Measurements from ENCODE around the gene MKNK1.

The MKNK1 gene

DNA sequence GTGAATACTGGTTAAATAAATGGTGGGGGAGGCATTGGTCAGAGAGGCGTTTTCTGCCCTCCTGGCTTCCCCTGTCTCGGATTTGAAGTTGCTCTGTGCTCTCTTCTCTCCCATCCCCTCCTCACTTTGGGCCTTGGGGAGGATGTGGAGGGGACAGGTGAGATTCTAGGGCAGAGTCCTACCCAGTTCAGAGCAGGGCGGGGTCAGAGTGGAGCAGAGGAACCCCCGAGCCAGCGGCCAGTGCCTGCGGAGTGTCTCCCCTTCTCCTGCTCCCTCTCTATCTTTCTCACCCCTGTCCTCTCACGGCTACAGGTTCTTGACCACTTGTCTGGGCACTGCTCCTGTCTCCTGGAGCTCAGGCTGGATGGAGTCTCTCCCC is 60.7 kb downstream of the MKNK1 start:
- Histone ChIP-seq H3K27ac (no peak overlapping the region), H3K4me3 (no peak overlapping the region)
- TF ChIP-seq, protein P1, sequence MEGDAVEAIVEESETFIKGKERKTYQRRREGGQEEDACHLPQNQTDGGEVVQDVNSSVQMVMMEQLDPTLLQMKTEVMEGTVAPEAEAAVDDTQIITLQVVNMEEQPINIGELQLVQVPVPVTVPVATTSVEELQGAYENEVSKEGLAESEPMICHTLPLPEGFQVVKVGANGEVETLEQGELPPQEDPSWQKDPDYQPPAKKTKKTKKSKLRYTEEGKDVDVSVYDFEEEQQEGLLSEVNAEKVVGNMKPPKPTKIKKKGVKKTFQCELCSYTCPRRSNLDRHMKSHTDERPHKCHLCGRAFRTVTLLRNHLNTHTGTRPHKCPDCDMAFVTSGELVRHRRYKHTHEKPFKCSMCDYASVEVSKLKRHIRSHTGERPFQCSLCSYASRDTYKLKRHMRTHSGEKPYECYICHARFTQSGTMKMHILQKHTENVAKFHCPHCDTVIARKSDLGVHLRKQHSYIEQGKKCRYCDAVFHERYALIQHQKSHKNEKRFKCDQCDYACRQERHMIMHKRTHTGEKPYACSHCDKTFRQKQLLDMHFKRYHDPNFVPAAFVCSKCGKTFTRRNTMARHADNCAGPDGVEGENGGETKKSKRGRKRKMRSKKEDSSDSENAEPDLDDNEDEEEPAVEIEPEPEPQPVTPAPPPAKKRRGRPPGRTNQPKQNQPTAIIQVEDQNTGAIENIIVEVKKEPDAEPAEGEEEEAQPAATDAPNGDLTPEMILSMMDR (IDR thresholded peaks at IDR 0.05), result no peak
- DNase-seq (ENCODE audit: low spot score), result no peak

DNA sequence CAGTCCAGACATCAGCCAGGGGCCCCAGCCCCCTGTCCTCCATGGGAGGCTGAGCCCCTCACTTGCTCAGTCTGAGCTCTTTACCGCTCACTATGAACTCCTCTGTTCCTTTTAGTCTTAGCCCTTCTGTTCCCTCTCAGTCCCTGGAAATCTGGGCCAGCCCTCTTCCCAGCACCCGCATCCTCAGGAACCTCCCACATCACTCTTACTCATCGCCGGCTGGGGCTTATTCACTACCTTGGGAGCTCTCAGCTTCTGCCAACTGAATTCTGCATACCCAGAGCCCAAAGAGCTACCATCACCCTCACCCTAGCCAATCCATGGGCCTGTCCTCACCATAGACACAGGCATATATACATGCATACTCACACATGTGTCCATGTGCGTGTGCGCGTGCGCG is 64.1 kb downstream of the MKNK1 start:
- TF ChIP-seq, protein P1 (IDR thresholded peaks at IDR 0.05), result no peak
- no peak for DNase-seq (ENCODE audit: low spot score)
- Histone ChIP-seq H3K4me3 (no peak overlapping the region), H3K27ac (no peak overlapping the region)

DNA sequence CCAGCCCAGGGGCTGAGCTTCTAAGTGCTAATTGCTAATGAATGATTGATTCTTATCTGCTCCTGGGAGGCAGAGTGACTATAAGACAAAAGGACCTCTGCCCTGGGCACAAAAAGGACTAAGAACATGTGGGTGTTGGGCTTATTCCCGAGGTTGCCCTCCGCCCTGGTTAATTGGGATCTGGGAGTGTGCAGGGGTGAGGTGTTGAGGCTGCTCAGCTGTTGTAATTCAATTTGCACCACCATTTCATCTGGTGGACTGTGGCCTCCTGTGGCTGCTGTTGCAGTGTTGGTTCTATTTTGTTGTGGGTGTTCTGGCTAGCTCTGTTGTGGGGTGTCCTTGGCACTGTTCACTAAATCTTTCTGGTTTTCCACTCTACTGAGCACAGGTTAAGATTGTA is 65.9 kb downstream of the MKNK1 start:
- Histone ChIP-seq H3K4me3 (no peak overlapping the region), H3K27ac (no peak overlapping the region)
- TF ChIP-seq, protein P1 (IDR thresholded peaks at IDR 0.05), result no peak
- no peak for DNase-seq (ENCODE audit: low spot score)

DNA sequence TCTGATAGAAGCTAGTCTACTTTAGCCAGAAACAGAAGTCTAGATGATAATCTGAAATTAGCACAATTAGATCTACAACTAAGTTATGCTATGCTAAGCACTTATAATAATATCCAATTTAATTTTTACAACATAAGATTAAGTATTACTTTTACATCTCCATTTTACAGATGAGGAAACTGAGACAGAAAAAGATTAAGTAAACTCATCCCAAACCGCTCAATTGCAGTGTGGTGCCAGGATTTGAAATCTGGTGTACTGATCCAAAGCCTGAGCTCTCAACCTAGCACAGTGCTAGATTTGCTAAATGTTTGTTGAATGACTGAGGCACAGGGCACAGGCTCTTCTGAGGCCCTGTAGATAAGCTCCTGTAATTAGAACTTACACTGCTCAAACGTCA is 66.4 kb downstream of the MKNK1 start:
- Histone ChIP-seq H3K27ac (no peak overlapping the region), H3K4me3 (no peak overlapping the region)
- no peak for DNase-seq (ENCODE audit: low spot score)
- TF ChIP-seq, protein P1 (IDR thresholded peaks at IDR 0.05), result no peak

DNA sequence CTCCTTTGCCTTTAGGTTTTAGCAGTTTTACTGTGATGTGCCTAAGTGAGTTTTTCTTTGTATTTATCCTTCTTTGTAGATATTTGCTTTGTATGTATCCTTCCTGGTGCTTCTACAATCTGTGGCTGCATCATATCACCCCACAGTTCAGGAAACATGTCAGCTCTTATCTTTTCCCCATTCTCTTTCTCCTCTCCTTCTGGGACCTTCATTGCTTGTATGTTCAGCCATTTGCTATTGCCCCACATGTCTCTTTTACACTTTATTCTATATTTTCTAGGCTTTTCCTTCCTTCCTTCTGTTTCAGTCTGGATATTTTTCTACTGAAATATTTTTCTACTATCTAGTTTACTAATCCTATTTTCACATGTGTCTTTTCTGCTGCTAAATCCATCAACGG is 67.5 kb downstream of the MKNK1 start:
- no peak overlapping the region for H3K27ac ChIP-seq
- TF ChIP-seq, protein P1 (IDR thresholded peaks at IDR 0.05), result no peak

DNA sequence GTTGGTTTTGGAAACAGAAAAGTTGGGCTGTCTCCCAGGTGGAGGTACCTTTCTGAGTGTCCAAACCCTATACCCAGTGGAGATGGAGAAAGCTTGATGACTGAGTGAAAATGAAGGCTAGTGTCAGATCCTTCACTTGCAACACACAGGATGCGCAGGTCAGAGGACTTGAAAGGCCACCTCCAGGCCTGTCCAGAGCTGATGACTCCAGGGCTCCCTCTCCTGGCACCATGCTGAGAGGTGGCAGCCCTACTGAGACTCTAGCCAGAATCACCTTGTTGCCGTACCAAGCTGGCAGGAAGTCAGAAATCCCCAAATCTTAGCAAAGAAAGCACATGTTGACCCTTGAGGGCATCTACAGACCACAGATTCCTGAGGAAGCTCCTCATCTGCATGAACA is 69.0 kb downstream of the MKNK1 start:
- no peak for DNase-seq (ENCODE audit: low spot score)
- no peak overlapping the region for H3K4me3 ChIP-seq
- TF ChIP-seq, protein P1 (IDR thresholded peaks at IDR 0.05), result no peak
- no peak overlapping the region for H3K27ac ChIP-seq

More for the DNA sequence above, 67.5 kb downstream of the MKNK1 start:
- no peak for DNase-seq (ENCODE audit: low spot score)
- no peak overlapping the region for H3K4me3 ChIP-seq

DNA sequence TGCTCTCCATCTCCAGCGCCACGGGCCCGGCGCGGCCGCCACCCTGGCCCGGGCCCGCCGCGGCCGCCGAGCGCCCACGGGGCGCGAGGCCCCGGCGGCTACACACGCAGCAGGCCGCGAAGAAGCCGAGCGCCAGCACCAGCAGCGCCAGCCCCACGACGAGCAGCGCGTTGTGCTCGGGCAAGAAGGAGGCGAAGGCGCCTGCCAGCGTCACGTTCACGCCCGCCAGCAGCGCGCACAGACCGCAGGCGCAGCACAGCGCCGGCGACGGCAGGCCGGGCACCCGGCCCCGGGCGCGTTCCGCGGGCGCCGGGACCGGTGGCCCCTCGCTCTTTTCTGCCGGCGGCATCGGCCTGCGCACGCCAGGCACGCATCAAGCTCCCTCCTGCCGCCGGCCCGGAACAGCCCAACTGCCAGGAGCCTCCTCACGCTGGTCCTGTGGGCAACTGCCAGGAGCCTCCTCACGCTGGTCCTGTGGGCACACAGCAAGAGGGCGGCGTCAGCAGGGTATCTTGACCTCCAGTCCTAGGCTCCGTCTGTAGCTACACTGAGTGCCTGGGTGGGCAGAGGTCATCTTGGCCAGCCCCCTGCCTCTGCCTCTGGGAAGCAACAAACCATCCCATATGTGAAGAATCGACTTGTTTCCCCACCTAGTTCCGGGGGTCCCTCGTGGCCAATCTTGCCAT is 70.7 kb downstream of the MKNK1 start:
- H3K4me3 ChIP-seq, result peak overlapping the region; percentile 65
- H3K27ac ChIP-seq, result peak overlapping the region; percentile 70 to 71
- TF ChIP-seq, protein P1 (IDR thresholded peaks at IDR 0.05), result no peak
- no peak for DNase-seq (ENCODE audit: low spot score)

All from coronary artery (tissue), 2 donors.